GM19238 (cell line): ENCODE measurements around the gene PPP1R13B.
A peak's percentile ranks its signal among the peaks of the same experiment; 100 is the strongest.

ENCODE experiments used
- DNase-seq: peaks from one replicate; pipeline ENCODE4 v3.0.0; 2011; ENCODE audit warnings: low spot score; ENCODE audit not compliant: insufficient read length

Gene PPP1R13B

GRCh38 chr14:103880348-103881267, 33.2 kb upstream of the PPP1R13B start:
- no peak for DNase-seq

GRCh38 chr14:103879570-103880347, 32.4 kb upstream of the PPP1R13B start:
- DNase-seq, result peak; percentile 42

- DNase-seq, result no peak
These were observed 31.8 kb upstream of the PPP1R13B start for GRCh38 chr14:103879118-103879569.

GRCh38 chr14:103878180-103878579, 30.8 kb upstream of the PPP1R13B start:
- DNase-seq, result no peak

GRCh38 chr14:103875010-103875409, 27.6 kb upstream of the PPP1R13B start:
- no peak for DNase-seq

GRCh38 chr14:103872481-103873113, 25.2 kb upstream of the PPP1R13B start:
- DNase-seq, result no peak

GRCh38 chr14:103871596-103872480, 24.5 kb upstream of the PPP1R13B start:
- peak; percentile 66 for DNase-seq

GRCh38 chr14:103870891-103871595, 23.7 kb upstream of the PPP1R13B start:
- DNase-seq, result no peak

- no peak for DNase-seq
These were observed 22.9 kb upstream of the PPP1R13B start for GRCh38 chr14:103870144-103870876.

- no peak for DNase-seq
These were observed 22.2 kb upstream of the PPP1R13B start for GRCh38 chr14:103869406-103870143.

GRCh38 chr14:103868242-103868897, 21.0 kb upstream of the PPP1R13B start:
- no peak for DNase-seq

GRCh38 chr14:103867523-103867953, 20.2 kb upstream of the PPP1R13B start:
- no peak for DNase-seq

- no peak for DNase-seq
These were observed 19.6 kb upstream of the PPP1R13B start for GRCh38 chr14:103867020-103867419.

- DNase-seq, result no peak
These were observed 15.9 kb upstream of the PPP1R13B start for GRCh38 chr14:103863245-103863644.

GRCh38 chr14:103862393-103862782, 15.0 kb upstream of the PPP1R13B start:
- no peak for DNase-seq

- DNase-seq, result no peak
These were observed 14.3 kb upstream of the PPP1R13B start for GRCh38 chr14:103861413-103862392.
